Measurements from ENCODE around the gene ZNF518A.
"Not testable (repeated sequence)": the region's sequence is repeated elsewhere in the genome, so short reads cannot be mapped to it uniquely, and the experiment has no call there.

The ZNF518A gene

GRCh38 chr10:96133135-96133534 is 3.0 kb downstream of the ZNF518A start:
- FAIRE-seq = no peak

DNA sequence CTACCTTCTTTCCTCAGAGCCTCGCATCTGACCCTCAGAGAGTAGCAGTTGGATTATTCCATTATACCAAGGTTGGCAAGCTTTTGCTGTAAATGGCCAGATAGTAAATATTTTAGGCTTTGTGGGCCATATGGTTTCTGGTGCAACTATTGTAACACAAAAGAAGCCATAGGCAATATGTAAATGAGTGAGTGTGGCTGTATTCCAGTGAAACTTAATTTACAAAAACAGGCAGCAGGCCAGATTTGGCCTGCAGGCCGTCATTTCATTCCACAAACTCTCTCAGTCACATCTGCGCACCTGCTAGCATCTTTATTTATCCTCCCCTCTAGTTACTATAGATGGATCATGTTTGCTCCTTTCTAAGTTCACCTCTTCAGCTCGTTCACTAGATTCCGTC is 6.7 kb downstream of the ZNF518A start:
- no peak for FAIRE-seq

DNA sequence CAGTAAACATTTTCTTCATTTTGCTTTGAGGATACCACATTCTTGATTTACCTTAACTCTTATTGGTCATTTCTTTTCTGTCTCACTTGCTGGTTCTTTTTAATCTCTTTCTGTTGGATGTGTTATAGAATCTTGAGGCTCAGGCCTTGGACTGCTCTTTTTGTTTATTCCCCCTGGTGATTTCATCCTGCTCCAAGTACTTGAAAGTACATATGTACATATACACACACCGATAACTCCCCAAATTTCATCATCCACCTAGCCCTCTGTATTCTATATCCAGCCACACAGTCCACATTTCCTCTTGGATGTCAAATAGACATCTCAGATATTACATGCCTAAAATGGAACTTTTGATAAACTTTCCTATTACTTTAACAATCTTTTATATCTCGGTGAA is 7.5 kb downstream of the ZNF518A start:
- no peak for FAIRE-seq

- no peak for FAIRE-seq
Observed at GRCh38 chr10:96138102-96138501, 8.0 kb downstream of the ZNF518A start.

GRCh38 chr10:96152437-96152836 is 22.3 kb downstream of the ZNF518A start:
- no peak for FAIRE-seq

- FAIRE-seq = no peak
Observed at GRCh38 chr10:96153070-96153469, 23.0 kb downstream of the ZNF518A start.

DNA sequence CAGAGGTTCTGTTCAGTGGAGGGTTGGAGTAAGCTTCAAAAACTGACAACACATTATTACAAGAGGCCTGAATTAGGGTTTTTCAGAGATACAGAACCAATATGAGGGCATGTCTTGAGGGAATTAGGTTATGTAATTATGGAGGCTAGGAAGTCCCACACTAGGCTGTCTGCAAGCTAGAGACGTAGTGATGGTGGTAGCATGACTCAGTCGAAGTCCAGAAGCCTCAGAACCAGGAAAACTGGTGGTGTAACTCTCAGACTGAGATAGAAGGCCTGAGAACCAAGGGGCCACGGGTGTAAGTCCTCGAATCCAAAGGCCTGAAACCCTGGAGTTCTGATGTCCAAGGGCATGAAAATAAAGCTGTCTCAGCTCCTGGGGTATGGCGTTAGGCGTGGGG is 35.6 kb downstream of the ZNF518A start:
- no peak for FAIRE-seq

GRCh38 chr10:96168546-96168945 is 38.4 kb downstream of the ZNF518A start:
- no peak for FAIRE-seq

DNA sequence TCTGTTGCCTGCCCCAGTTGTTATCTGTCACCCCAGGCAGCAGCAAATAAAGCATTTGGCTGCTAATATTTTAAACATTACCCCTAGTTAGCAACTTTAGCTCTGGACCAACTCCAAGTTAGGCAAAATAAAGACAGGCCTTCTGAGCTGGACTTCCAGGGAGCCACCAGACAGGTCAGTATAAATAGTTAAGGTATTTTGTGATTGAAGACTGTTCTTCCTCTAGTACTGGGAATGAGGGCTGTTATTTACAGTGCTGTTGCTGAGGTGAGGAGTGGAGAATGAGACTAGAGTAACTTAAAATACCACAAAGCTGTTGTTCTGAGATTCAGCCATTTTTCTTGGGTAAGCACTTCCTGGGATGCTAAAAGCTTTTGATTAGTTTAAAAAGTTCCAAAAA is 40.1 kb downstream of the ZNF518A start:
- FAIRE-seq = no peak

DNA sequence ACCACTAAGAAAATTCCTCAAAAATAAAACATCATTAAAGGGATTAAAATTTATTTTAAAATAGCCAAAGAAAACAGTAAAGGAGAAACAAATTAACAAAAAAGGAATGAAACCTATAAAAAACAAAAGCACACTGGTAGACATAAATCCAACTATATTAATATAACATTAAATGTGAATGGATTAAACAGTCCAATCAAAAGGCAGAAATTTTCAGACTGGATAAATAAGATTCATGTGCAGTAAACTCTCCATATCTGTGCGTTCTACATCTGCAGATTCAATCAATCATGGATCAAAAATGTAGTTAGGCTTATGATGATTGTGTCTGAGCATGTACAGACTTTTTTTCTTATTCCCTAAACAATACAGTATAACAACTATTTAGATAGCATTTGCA is 42.6 kb downstream of the ZNF518A start:
- peak; percentile 60 for FAIRE-seq

- no peak for FAIRE-seq
Observed at GRCh38 chr10:96176985-96177384, 46.9 kb downstream of the ZNF518A start.

DNA sequence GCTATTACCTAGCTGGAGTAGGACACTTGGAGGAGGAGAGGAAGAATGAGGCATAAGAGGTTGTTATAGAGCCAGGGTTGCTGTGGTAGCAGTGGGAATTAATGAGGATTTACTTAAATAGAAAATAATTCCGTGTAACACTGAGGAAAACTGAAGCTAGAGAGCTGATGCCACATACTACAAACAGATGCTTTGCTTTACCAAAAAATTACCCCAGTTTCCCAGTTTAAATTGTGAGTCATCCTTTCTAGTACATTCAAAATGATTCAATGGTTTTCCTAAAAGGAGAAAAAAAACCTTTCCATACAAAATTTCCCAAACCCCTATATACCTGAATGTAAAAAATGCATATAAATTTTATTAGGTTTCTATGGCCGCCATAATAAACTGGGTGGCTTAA is 58.3 kb downstream of the ZNF518A start:
- no peak for FAIRE-seq

DNA sequence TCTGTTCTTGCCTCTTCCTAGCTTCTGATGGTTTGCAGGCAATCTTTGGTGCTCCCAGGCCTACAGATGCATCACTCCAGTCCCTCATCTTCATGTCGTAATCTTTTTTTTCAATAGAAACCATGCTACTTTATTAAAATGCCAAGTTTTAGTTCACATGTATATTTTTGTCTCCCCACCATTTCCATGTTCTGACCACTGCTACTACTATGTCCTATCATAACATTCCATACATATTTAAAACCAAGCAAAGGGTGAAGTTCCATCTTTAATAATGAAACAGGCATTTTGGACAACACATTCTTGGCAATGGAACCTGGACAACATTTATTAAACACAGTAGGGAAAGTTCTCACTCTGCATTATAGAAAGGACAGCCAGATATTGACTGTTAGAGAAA is 58.8 kb downstream of the ZNF518A start:
- no peak for FAIRE-seq

DNA sequence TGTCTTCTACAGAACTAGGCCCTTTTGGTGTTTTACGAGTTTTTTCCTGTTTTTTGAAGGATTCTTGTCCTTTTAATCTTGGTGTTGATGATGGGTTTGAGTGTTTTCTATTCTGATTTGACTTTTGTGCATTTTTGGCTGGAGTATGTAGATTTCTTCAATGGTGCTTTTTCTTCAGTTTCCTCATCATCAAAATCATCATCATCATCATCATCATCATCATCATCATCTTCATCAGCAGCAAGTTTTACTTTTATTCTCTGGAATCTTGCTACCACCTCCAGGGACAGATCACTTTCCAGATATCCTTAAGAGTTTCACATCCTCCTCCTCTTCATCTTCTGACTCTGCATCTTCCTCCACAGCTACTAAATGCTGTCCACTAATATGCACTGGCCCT is 59.4 kb downstream of the ZNF518A start:
- FAIRE-seq = not testable (repeated sequence)

- FAIRE-seq = no peak
Observed at GRCh38 chr10:96201525-96201924, 71.4 kb downstream of the ZNF518A start.

DNA sequence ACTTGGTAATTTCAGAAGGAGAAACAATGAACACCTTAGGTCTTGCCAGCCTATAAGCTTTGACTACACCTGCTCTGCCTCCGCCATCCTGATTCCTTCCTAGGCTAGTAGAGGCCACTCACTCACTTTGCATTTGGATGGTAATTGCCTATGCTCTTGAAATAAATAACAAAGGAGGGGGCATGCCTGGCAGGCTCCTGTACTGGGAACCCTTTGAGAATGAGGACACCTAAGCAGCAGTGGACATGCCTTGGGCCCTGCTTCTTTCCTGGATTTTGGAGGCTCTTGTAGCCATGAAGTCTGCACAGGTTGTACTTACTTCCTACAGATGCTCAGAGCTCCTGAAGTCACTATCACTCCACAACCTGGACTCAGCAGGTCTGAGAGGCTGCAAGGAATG is 75.5 kb downstream of the ZNF518A start:
- no peak for FAIRE-seq

DNA sequence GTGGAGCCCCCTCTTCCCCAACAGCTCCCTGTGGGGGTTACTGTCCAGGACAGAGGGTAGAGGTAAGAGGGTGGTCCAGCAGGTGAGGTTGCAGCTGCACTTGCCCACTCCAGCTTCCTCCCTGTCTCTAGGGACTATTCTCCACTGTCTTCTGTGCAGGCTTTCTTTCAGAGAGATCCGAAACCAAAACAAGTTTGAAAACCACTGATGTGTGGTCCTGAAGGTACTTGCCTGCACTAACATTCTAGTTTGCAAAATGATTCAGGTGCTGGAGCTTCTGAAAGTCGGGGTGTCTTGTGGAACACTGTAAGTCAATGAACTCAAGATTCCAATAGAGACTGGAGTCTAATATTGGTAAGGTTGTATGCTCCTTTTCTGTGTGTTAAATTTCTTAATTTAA is 78.2 kb downstream of the ZNF518A start:
- no peak for FAIRE-seq

GRCh38 chr10:96208946-96209345 is 78.8 kb downstream of the ZNF518A start:
- no peak for FAIRE-seq

DNA sequence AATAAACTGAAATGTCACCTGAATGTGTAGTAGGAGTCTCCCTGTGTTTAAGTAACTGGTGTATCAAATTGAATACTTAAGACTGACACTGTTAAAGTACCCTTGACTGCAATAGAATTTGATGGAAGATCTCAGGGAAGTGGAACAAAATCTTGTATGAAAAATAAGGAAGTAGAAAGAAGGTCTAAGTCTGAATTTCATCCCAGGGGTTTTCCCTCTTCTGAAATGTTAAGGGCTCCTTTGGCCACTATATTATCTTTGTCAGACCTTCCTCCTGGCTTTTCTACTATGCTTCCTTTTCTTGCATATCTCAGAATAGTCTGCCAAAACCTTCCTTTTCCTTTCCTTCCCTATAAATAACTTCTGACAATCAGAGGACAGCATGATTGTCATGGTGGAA is 81.7 kb downstream of the ZNF518A start:
- no peak for FAIRE-seq

DNA sequence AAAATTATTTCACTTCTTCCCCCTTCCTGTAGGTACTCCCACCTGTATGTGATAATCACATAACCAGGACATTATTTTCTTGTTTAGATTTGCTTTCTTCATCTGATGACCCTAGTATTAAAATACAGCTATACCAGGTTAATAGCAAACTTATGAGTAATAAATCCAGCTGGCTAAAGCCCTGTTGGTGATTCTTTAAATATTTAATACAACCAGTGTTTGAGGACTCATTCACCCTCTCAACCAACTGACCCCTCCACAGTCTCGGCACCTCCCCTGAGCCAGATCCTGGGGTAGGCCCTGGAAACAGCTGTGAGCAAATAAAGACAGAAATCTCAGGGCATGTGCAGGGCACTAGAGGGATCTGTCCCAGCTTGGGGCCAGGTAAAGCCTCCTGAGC is 82.8 kb downstream of the ZNF518A start:
- no peak for FAIRE-seq

Measured in islet of Langerhans (tissue), 1 donor.